ENCODE measurements around the gene TNIK.

GRCh38 chr3:171245796-171246765 is 214.1 kb downstream of the TNIK start:
- TF ChIP-seq CTCF (conservative IDR thresholded peaks at IDR 0.05; ENCODE audit: low read depth, low read length), result no peak
- no peak for TF ChIP-seq POLR2A (IDR thresholded peaks at IDR 0.05; ENCODE audit: low read depth, low read length)
- TF ChIP-seq SMC3 (IDR thresholded peaks at IDR 0.05; ENCODE audit: low read depth, low read length), result no peak
- TF ChIP-seq FOS (IDR thresholded peaks at IDR 0.05; ENCODE audit: low read depth, low read length), result no peak
- no peak for TF ChIP-seq MXI1 (IDR thresholded peaks at IDR 0.05; ENCODE audit: borderline replicate concordance, low read depth, low read length)
- TF ChIP-seq NFE2L2 (IDR thresholded peaks at IDR 0.05; ENCODE audit: low read depth, low read length), result no peak
- no peak for TF ChIP-seq RFX5 (IDR thresholded peaks at IDR 0.05; ENCODE audit: low read depth, low read length)
- TF ChIP-seq CEBPB (IDR thresholded peaks at IDR 0.05; ENCODE audit: low read depth, low read length), result no peak
- TF ChIP-seq BHLHE40 (IDR thresholded peaks at IDR 0.05; ENCODE audit: low read depth, low read length), result no peak

Measured in IMR-90 (cell line).